GM12801 (cell line): Measurements from ENCODE around the gene SGSH.

Experiments used
- CTCF ChIP-seq: IDR thresholded peaks from one replicate; pipeline ENCODE4 v1.5.1; 2011; ENCODE audit warnings: control low read depth; ENCODE audit not compliant: insufficient read length; ENCODE audit errors: extremely low read depth

The SGSH gene

GRCh38 chr17:80223142-80223815 lies 3.1 kb upstream of the SGSH start:
- TF ChIP-seq CTCF: no peak

- TF ChIP-seq CTCF: no peak
Observed at GRCh38 chr17:80222376-80223141, 2.4 kb upstream of the SGSH start.

GRCh38 chr17:80221351-80222105 lies 1.4 kb upstream of the SGSH start:
- TF ChIP-seq CTCF: no peak

GRCh38 chr17:80220736-80221215 lies 643 bp upstream of the SGSH start:
- no peak for TF ChIP-seq CTCF

GRCh38 chr17:80219763-80220053 lies 425 bp downstream of the SGSH start:
- TF ChIP-seq CTCF: no peak

GRCh38 chr17:80219013-80219762 lies 945 bp downstream of the SGSH start:
- TF ChIP-seq CTCF: no peak

GRCh38 chr17:80218391-80218790 lies 1.7 kb downstream of the SGSH start:
- TF ChIP-seq CTCF: no peak
